GM19043 (cell line): Measurements from ENCODE around the gene CDH4.

Source experiments
- ATAC-seq: cut with Tn5 transposase; IDR thresholded peaks from one replicate; pipeline ENCODE4 v1.9.1; 2021; ENCODE audit warnings: low read depth; ENCODE audit not compliant: unreplicated experiment

CDH4 gene

GRCh38 chr20:61872371-61872900 is 620.4 kb downstream of the CDH4 start:
- no peak for ATAC-seq

DNA sequence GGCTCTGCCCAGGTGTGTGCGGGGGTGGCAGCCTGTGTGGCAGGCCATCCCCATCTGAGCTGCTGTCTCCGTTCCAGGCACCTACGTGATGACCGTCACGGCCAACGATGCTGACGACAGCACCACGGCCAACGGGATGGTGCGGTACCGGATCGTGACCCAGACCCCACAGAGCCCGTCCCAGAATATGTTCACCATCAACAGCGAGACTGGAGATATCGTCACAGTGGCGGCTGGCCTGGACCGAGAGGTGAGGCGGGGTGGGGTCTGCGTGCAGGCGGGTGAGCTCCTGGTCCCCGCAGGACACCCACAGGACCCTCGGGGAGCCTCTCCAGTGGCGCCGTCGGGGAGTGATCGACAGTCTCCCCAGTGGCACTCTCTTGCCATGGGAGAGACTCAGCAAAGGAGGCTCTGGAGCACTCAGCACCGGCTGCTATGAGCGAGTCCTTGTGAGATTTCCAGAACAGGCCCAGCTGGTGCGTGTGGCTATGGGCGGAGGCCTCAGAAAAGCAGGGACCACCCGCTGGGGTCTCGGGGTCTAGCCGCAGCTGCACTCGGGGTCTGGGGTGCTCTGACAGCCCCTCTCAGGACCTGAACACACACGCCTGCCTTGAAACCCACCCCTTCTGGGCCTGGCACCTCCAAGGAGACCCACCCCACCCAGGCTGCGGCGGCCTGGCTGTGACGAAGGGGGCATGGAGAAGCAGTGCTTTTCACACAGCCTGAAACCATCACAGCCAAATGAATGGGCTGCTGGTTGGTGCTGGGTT is 621.8 kb downstream of the CDH4 start:
- no peak for ATAC-seq

GRCh38 chr20:61874421-61875068 is 622.5 kb downstream of the CDH4 start:
- ATAC-seq, result no peak

DNA sequence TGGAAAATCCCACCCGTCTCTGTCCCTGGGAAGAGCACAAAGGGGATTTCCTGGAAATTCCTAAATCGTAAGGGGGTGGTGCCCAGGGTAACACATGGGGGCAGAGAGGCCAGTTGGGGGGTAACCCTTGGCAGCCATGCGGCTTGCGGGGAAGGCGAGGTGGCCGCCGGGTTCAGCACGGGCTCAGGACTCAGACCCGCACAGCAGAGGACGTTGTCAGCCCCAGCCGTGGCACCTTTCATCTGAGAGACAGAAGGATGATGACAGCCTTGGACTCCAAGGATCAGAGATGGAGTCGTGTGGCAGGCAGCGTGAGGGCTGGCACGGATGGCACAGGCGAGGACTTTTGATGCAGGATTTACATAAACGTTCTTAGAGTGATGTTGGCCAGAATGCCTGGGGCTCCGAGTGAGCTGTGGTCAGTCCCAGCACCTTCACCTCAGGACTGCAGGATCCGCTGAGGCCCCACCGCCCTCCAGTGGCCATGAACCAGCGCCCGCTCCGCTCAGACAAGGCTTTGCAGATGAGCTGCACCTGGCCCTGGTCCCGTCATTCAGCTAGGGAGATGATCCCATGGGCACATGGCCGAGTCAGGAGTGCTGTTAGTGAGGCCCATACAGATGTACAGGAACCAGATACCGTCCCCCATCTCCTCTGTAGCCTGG is 623.3 kb downstream of the CDH4 start:
- ATAC-seq, result no peak

DNA sequence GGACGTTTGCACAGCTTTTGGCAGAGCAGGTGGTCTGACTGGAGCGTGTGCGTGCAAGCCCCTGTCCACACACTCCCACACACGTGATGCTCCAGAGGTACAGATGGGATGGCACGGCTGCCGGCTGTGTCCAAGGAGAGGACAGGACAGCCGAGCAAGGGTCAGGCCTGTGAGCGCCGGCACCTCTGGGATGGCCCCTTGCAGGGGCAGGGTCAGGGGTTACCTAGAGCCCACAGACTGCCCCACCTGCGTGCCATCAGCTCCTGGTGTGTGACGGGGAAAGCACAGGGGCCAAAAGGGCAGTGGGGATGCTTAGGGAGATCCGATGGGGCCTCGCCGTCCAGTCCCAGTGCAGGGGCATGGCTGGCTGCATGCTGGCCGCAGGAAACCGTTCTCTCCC is 623.9 kb downstream of the CDH4 start:
- no peak for ATAC-seq

GRCh38 chr20:61876952-61877728 is 625.1 kb downstream of the CDH4 start:
- ATAC-seq, result no peak

GRCh38 chr20:61877776-61878477 is 625.9 kb downstream of the CDH4 start:
- ATAC-seq, result no peak

- no peak for ATAC-seq
Measured at GRCh38 chr20:61878478-61879302, 626.6 kb downstream of the CDH4 start.

- ATAC-seq, result no peak
Measured at GRCh38 chr20:61879303-61879620, 627.2 kb downstream of the CDH4 start.

GRCh38 chr20:61879694-61880093 is 627.6 kb downstream of the CDH4 start:
- no peak for ATAC-seq

- ATAC-seq, result no peak
Measured at GRCh38 chr20:61880706-61881105, 628.6 kb downstream of the CDH4 start.

DNA sequence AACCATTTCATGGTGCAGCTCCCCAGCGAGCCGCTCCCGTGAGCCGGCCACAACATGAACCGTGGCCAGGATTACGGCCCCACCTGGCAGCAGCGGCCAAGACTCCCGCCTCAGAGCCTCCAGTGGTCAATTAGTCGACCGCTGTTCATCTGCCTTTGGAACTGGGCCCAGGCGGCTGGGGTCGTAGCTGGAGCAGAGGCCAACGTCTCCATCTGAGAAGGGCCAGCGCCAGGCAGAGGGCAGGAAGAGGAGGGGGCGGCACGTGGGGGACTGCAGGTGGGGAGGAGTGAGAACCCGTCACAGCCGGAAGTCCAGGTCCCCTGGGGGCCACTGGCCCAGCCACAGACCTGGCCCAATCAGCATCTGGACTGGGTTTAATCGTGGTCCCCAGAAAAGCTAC is 629.4 kb downstream of the CDH4 start:
- ATAC-seq, result no peak

GRCh38 chr20:61881861-61882260 is 629.8 kb downstream of the CDH4 start:
- no peak for ATAC-seq

- no peak for ATAC-seq
Measured at GRCh38 chr20:61882716-61883615, 630.9 kb downstream of the CDH4 start.

- ATAC-seq, result no peak
Measured at GRCh38 chr20:61883857-61884393, 631.9 kb downstream of the CDH4 start.

GRCh38 chr20:61884571-61885389 is 632.7 kb downstream of the CDH4 start:
- ATAC-seq, result no peak
